Uterus (tissue), 4 donors: ENCODE data around the gene AKT3. TPM values are rescaled to one million over a fixed set of nuclear protein-coding genes. Genes with fewer than 3 reads are reported as not detected.

Experiments
- DNase-seq, 2 donors: peaks; one replicate each; pipeline ENCODE4 v3.0.0-alpha.2; 2019 to 2020
- H3K27ac ChIP-seq, 2 donors: fragments of 200-600 bp; sonication (generic); 1 replicate in 1 of 2; 2 replicates in 1 of 2; pipeline ENCODE4 v1.5.1; 2016 to 2018
- H3K27me3 ChIP-seq, 2 donors: fragments of 200-600 bp; sonication (generic); one replicate each; pipeline ENCODE4 v1.5.1; 2018 to 2019; ENCODE audit warnings: control low read depth in 1 of 2
- H3K36me3 ChIP-seq, 2 donors: fragments of 200-600 bp; sonication (generic); one replicate each; pipeline ENCODE4 v1.5.1; 2019; ENCODE audit warnings: control low read depth in 1 of 2
- H3K4me1 ChIP-seq, 2 donors: fragments of 200-600 bp; sonication (generic); one replicate each; pipeline ENCODE4 v1.5.1; 2018 to 2019; ENCODE audit warnings: control low read depth in 1 of 2
- H3K4me3 ChIP-seq, 2 donors: fragments of 200-600 bp; sonication (generic); 1 replicate in 1 of 2; 2 replicates in 1 of 2; pipeline ENCODE4 v1.5.1; 2018 to 2019; ENCODE audit warnings: mild to moderate bottlenecking in 1 of 2
- H3K9me3 ChIP-seq, 2 donors: fragments of 200-600 bp; sonication (generic); one replicate each; pipeline ENCODE4 v1.5.1; 2019; ENCODE audit warnings: control low read depth in 1 of 2
- POLR2A ChIP-seq, 2 donors: fragments of 450-650 bp; IDR thresholded peaks; one replicate each; pipeline ENCODE4 v1.6.1; 2016; ENCODE audit warnings: antibody characterized with exemption in 2 of 2, mild to moderate bottlenecking in 1 of 2, moderate library complexity in 1 of 2
- intact Hi-C: fragments of 100-400 bp; cut with DNase I; formaldehyde crosslinking; loops from one replicate; pipeline ENCODE4 v1.15.1; 2023; ENCODE audit warnings: low total_unique reads
- total RNA-seq, 4 donors: library from RNA; depleted of rRNA in 3 of 4; stranded (reverse); fragments of >200 nt in 3 of 4; gene quantifications; one replicate each; pipeline versions ENCODE4 v1.1.0 to v1.2.4, GENCODE V29; 2014 to 2023
- TF ChIP-seq, protein P1 (sequence below), 4 experiments: fragments of 200-600 bp in 2 of 4; fragments of 450-650 bp in 2 of 4; sonication (generic) in 2 of 4; IDR thresholded peaks; one replicate each; pipeline ENCODE4 v1.5.1; 2016 to 2019; ENCODE audit warnings: antibody characterized with exemption in 4 of 4, mild to moderate bottlenecking in 2 of 4, moderate library complexity in 1 of 4
- donor health status: DM: yes; HTN: yes; CAD: no.

The AKT3 gene
- total RNA-seq, 4 donors from 2014 or later, result 39.2 to 227 (median 97.6) TPM

DNA sequence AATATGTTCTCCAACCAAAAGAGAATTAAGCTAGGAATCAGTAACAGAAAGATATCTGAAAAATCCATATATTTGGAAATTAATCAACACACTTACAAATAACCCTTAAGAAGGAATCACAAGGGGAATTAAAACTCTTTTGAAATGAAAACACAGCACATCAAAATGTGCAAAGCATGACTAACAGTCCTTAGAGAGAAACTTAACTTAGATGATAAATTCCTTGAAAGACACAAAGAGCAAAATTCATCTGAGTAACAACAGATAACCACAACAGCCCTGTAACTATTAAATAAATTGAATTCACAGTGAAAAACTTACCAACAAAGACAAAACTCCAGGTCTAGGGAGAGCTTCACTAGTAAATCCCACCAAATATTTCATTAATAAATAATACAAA lies 310.4 kb downstream of the AKT3 start:
- no peak overlapping the region for H3K27ac ChIP-seq
- no peak overlapping the region for H3K4me3 ChIP-seq
- H3K9me3 ChIP-seq, result no peaks in the 10 kb centered on the region
- no peak for TF ChIP-seq POLR2A (IDR thresholded peaks at IDR 0.05)
- TF ChIP-seq, protein P1, sequence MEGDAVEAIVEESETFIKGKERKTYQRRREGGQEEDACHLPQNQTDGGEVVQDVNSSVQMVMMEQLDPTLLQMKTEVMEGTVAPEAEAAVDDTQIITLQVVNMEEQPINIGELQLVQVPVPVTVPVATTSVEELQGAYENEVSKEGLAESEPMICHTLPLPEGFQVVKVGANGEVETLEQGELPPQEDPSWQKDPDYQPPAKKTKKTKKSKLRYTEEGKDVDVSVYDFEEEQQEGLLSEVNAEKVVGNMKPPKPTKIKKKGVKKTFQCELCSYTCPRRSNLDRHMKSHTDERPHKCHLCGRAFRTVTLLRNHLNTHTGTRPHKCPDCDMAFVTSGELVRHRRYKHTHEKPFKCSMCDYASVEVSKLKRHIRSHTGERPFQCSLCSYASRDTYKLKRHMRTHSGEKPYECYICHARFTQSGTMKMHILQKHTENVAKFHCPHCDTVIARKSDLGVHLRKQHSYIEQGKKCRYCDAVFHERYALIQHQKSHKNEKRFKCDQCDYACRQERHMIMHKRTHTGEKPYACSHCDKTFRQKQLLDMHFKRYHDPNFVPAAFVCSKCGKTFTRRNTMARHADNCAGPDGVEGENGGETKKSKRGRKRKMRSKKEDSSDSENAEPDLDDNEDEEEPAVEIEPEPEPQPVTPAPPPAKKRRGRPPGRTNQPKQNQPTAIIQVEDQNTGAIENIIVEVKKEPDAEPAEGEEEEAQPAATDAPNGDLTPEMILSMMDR (IDR thresholded peaks at IDR 0.05), result no peak
- H3K4me1 ChIP-seq, result no peaks in the 10 kb centered on the region
- no peaks in the 10 kb centered on the region for H3K36me3 ChIP-seq
- intact Hi-C loops, result no loop called here
- DNase-seq, result no peak
- no peaks in the 10 kb centered on the region for H3K27me3 ChIP-seq

DNA sequence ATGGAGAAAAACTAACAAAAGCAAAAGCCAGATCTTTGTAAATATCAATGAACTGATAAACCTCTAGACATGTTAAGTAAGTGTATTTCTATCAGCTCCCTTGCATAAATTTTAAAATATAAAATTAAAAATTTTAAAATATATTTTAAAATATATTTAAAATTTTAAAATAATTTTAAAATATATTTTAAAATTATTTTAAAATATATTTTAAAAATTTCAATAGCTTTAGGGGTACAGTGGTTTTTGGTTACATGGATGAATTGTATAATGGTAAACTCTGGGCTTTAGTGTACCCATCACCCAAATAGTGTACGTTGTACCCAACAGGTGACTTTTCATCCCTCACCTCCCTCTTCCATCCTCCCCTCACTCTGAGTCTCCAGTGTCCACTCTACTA lies 315.0 kb downstream of the AKT3 start:
- DNase-seq, result no peak
- Histone ChIP-seq H3K4me1 (no peaks in the 10 kb centered on the region), H3K9me3 (no peaks in the 10 kb centered on the region), H3K27me3 (no peaks in the 10 kb centered on the region), H3K27ac (no peak overlapping the region), H3K4me3 (no peak overlapping the region), H3K36me3 (no peaks in the 10 kb centered on the region)
- TF ChIP-seq, protein P1 (IDR thresholded peaks at IDR 0.05), result no peak
- TF ChIP-seq POLR2A (IDR thresholded peaks at IDR 0.05), result no peak
- intact Hi-C loops, result no loop called here

DNA sequence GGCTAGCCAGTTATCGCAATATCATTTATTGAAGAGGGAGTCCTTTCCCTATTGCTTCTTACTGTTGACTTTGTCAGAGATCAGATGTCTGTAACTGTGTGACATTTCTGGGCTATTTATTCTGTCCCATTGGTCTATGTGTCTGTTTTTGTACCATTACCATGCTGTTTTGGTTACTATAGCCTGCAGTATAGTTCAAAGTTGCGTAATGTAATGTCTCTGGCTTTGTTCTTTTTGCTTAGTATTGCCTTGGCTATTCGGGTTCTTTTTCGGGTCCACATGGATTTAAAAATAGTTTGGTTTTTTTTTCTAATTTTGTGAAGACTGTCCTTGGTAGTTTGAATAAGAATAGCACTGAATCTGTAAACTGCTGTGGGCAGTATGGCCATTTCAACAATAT lies 320.5 kb downstream of the AKT3 start:
- H3K4me3 ChIP-seq, result no peak overlapping the region
- DNase-seq, result no peak
- H3K36me3 ChIP-seq, result no peaks in the 10 kb centered on the region
- no peaks in the 10 kb centered on the region for H3K4me1 ChIP-seq
- intact Hi-C loops, result no loop called here
- H3K9me3 ChIP-seq, result no peaks in the 10 kb centered on the region
- TF ChIP-seq POLR2A (IDR thresholded peaks at IDR 0.05), result no peak
- TF ChIP-seq, protein P1 (IDR thresholded peaks at IDR 0.05), result no peak
- H3K27ac ChIP-seq, result no peak overlapping the region
- no peaks in the 10 kb centered on the region for H3K27me3 ChIP-seq

DNA sequence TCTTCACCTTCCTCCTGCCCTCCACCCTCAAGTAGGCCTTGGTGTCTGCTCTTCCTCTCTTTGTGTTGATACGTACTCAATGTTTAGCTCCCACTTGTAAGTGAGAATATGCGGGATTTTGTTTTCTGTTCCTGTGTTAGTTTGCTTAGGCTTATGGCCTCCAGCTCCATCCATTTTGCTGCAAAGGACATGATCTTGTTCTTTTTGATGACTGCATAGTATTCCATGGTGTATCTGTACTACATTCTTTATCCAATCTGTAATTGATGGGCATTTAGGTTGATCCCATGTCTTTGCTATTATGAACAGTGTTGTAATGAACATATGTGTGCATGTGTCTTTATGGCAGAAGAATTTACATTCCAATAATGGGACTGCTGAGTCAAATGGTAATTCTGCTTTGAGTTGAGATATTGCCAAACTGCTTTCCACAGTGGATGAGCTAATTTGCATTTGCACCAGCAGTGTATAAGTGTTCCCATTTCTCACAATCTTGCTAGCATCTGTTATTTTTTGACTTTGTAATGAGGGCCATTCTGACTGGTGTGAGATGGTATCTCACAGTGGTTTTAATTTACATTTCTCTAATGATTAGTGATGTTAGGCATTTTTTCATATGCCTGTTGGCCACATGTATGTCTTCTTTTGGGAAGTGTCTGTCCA lies 321.5 kb downstream of the AKT3 start:
- H3K4me3 ChIP-seq, result no peak overlapping the region
- no peak overlapping the region for H3K27ac ChIP-seq
- no peaks in the 10 kb centered on the region for H3K36me3 ChIP-seq
- H3K9me3 ChIP-seq, result no peaks in the 10 kb centered on the region
- intact Hi-C loops, result no loop called here
- no peaks in the 10 kb centered on the region for H3K27me3 ChIP-seq
- TF ChIP-seq, protein P1 (IDR thresholded peaks at IDR 0.05), result no peak
- TF ChIP-seq POLR2A (IDR thresholded peaks at IDR 0.05), result no peak
- DNase-seq, result no peak
- no peaks in the 10 kb centered on the region for H3K4me1 ChIP-seq

DNA sequence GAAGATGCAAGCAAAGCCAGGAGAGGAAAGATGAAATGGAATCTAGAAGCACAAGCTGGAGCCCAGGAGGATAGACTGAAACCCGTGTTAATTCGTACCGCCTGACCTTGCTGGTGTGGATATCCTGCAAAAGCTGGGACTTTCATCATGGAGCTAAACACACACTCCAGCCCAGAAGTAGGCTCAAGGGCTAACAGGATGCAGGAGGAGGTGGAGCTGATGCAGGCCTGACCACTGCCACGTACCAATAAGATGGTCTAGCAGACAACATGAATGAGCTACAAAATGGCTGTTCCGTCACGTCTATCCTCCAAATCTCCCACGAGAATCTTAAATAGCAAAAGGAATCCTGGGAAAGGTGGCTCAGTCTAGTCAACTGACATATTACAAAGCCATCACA lies 323.9 kb downstream of the AKT3 start:
- no peak overlapping the region for H3K27ac ChIP-seq
- no peak for DNase-seq
- no peak overlapping the region for H3K4me3 ChIP-seq
- H3K4me1 ChIP-seq, result no peaks in the 10 kb centered on the region
- no peaks in the 10 kb centered on the region for H3K9me3 ChIP-seq
- H3K36me3 ChIP-seq, result no peaks in the 10 kb centered on the region
- H3K27me3 ChIP-seq, result no peaks in the 10 kb centered on the region
- intact Hi-C loops, result no loop called here
- TF ChIP-seq, protein P1 (IDR thresholded peaks at IDR 0.05), result no peak
- TF ChIP-seq POLR2A (IDR thresholded peaks at IDR 0.05), result no peak
